ACC112 (cell line): ENCODE results near the gene TBRG4.

ENCODE experiments used
- H2AFZ ChIP-seq: fragments of 200-600 bp; sonication (generic); one replicate; pipeline ENCODE4 v1.6.0; 2017; ENCODE audit warnings: antibody characterized with exemption, low read length; ENCODE audit not compliant: unreplicated experiment
- H3K27ac ChIP-seq: fragments of 200-600 bp; sonication (generic); 2 replicates; pipeline ENCODE4 v1.5.1; 2014; ENCODE audit warnings: low read depth, mild to moderate bottlenecking, antibody characterized with exemption, low read length, moderate library complexity
- H3K27me3 ChIP-seq: fragments of 200-600 bp; sonication (generic); 2 replicates; pipeline ENCODE4 v1.6.1; 2014; ENCODE audit warnings: mild to moderate bottlenecking, antibody characterized with exemption, low read length, moderate library complexity, mixed read lengths; ENCODE audit not compliant: insufficient read depth
- H3K36me3 ChIP-seq: fragments of 200-600 bp; sonication (generic); 2 replicates; pipeline ENCODE4 v1.6.1; 2016; ENCODE audit warnings: mild to moderate bottlenecking, antibody characterized with exemption, low read length, moderate library complexity, mixed read lengths; ENCODE audit not compliant: insufficient read depth
- H3K4me1 ChIP-seq: fragments of 200-600 bp; sonication (generic); one replicate; pipeline ENCODE4 v1.6.1; 2016; ENCODE audit warnings: low read length, mixed read lengths; ENCODE audit not compliant: insufficient read depth, unreplicated experiment, control insufficient read depth
- H3K4me3 ChIP-seq: fragments of 200-600 bp; sonication (generic); 2 replicates; pipeline ENCODE4 v1.5.1; 2014; ENCODE audit warnings: mild to moderate bottlenecking, low read depth, low read length
- H3K79me2 ChIP-seq: fragments of 200-600 bp; sonication (generic); one replicate; pipeline ENCODE4 v1.6.0; 2016; ENCODE audit warnings: low read length; ENCODE audit not compliant: control insufficient read depth, unreplicated experiment, insufficient read depth

Gene TBRG4

DNA sequence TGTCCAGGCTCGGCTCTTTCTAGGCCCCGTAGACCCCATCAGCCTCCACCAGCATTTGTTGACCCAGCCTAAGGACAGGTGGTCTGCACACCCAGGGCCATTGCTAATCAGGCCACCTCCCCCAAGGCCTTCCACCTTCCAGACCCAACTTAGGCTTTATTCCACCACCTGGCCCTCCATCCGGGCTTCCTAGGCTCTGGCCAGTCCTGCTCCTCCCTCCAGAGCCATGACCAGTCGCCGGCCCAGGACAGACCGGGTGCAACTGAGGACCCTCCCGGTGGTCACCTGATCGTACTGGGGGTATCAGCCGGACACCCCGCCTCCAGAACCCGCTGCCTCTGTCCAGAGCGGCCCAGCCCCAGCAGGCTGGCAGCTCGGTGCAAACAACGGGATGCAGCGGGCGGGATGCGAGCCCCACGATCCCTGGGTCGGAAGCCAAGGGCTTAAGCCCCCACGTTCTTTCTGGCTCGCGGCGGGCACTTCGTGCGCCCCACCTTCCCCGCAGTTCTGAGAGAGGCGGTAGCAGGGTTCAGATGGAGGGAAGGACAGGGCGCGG lies 23.3 kb downstream of the TBRG4 start:
- no peak overlapping the region for H2AFZ ChIP-seq
- H3K4me3 ChIP-seq: peak overlapping the region; percentile 75
- H3K27ac ChIP-seq: no peak overlapping the region
- no peaks in the 10 kb centered on the region for H3K4me1 ChIP-seq
- no peaks in the 10 kb centered on the region for H3K79me2 ChIP-seq
- peaks cover 9% of the 10 kb centered on the region; the same call in 1 of the 2 replicates for H3K27me3 ChIP-seq
- no peaks in the 10 kb centered on the region for H3K36me3 ChIP-seq

- no peak overlapping the region for H3K27ac ChIP-seq
- H3K79me2 ChIP-seq: no peaks in the 10 kb centered on the region
- H3K4me3 ChIP-seq: no peak overlapping the region
- no peaks in the 10 kb centered on the region for H3K36me3 ChIP-seq
- H2AFZ ChIP-seq: no peak overlapping the region
- H3K4me1 ChIP-seq: no peaks in the 10 kb centered on the region
- peaks cover 9% of the 10 kb centered on the region; the same call in 1 of the 2 replicates for H3K27me3 ChIP-seq
Measured at GRCh38 chr7:45087301-45088145, 24.0 kb downstream of the TBRG4 start.

- Histone ChIP-seq H3K27me3 (peaks cover 9% of the 10 kb centered on the region; the same call in 1 of the 2 replicates), H3K4me3 (no peak overlapping the region), H3K27ac (no peak overlapping the region), H3K79me2 (no peaks in the 10 kb centered on the region), H3K36me3 (no peaks in the 10 kb centered on the region), H3K4me1 (no peaks in the 10 kb centered on the region), H2AFZ (no peak overlapping the region)
Measured at GRCh38 chr7:45086331-45087065, 25.0 kb downstream of the TBRG4 start.

DNA sequence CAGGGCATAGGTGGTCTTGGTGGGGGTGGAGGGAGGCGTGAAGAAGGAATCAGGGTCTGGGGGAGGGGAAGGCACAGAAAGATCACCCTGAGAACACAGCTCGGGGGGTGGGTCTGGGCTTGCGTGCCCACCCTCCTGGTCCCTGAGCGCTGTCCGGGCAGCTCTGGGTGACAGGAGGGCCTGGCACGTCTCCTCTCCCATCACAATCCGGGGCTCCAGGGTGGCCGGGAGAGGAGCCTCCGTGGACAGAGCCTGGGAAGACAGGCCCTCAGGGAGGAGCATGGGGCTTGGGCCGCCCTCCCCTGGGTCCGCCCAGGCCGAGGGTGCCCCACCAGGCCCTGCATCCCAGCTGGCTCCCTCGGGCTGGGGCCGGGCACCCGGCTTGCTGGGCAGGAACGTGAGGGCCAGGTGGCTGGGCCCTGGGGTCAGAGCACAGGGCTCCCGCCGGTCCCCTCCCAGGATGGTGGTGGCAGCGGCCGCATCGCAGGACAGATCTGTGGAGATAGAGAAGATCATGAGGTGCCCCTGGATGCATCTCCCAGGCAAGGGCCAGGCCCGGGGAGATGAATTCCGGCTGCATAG lies 25.8 kb downstream of the TBRG4 start:
- no peak overlapping the region for H2AFZ ChIP-seq
- H3K4me1 ChIP-seq: no peaks in the 10 kb centered on the region
- no peak overlapping the region for H3K27ac ChIP-seq
- H3K79me2 ChIP-seq: no peaks in the 10 kb centered on the region
- peaks cover 9% of the 10 kb centered on the region; the same call in 1 of the 2 replicates for H3K27me3 ChIP-seq
- H3K4me3 ChIP-seq: no peak overlapping the region
- H3K36me3 ChIP-seq: no peaks in the 10 kb centered on the region

DNA sequence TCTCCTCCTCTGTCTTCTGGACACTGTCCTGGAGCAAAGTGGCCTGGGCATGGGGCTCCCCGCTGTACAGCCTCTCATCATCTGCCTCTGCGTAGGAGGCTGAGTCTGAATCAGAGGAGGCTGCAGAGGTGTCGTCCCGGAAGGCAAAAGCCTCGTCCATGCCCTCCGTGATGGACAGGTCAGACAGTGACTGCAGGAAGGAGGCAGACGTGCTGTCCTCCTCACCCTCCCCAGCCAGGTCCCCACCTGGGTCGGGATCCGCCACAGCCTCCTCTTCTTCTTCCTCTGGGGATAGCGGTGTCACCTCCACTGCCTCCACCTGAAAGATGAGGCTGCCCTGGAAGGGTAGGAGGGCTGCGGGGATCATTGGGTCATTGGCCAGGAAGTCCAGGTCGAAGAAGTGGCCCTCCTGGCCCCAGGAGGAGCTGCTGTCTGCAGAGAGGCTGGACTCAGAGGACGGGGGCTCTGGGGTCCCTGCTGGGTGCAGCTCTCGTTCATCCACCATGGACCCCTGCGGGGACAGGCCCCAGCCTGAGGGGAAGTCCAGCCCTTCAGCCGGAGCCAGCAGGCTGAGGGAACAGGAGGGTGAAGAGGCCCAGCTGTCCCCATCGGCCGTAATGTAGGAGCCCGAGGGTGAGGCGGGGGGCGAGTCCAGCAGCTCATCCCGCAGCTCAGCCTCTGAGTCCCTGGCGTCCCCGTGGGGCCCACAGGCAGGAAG lies 26.4 kb downstream of the TBRG4 start:
- Histone ChIP-seq H3K36me3 (no peaks in the 10 kb centered on the region), H3K4me3 (no peak overlapping the region), H3K79me2 (no peaks in the 10 kb centered on the region), H2AFZ (no peak overlapping the region), H3K4me1 (no peaks in the 10 kb centered on the region), H3K27me3 (peaks cover 9% of the 10 kb centered on the region; the same call in 1 of the 2 replicates), H3K27ac (no peak overlapping the region)

DNA sequence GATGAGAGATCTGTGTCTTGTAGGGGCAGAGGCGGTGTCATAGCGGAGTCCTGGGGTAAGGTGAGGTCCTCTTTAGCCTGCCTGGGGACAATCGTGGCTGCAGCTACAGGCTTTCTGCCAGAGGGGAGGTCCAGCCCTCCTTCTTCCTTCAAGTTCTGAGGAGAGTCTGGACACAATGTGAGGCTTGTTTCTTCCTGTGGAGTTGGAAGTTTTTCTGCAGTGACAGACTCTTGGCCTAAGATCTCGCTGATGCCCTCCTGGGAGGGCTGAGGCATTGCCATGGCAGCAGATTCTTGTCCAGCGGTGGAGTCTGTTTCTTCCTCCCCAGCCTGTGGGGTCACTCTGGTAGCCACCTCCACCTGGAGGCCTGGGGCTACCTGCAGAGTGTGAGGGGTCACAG lies 27.2 kb downstream of the TBRG4 start:
- Histone ChIP-seq H3K4me1 (no peaks in the 10 kb centered on the region), H3K27ac (no peak overlapping the region), H2AFZ (no peak overlapping the region), H3K36me3 (no peaks in the 10 kb centered on the region), H3K4me3 (no peak overlapping the region), H3K79me2 (no peaks in the 10 kb centered on the region), H3K27me3 (peaks cover 3% of the 10 kb centered on the region; the same call in 1 of the 2 replicates)

GRCh38 chr7:45082831-45083331 lies 28.6 kb downstream of the TBRG4 start:
- no peaks in the 10 kb centered on the region for H3K27me3 ChIP-seq
- no peak overlapping the region for H3K27ac ChIP-seq
- no peak overlapping the region for H2AFZ ChIP-seq
- no peaks in the 10 kb centered on the region for H3K36me3 ChIP-seq
- H3K4me1 ChIP-seq: no peaks in the 10 kb centered on the region
- no peaks in the 10 kb centered on the region for H3K79me2 ChIP-seq
- no peak overlapping the region for H3K4me3 ChIP-seq

DNA sequence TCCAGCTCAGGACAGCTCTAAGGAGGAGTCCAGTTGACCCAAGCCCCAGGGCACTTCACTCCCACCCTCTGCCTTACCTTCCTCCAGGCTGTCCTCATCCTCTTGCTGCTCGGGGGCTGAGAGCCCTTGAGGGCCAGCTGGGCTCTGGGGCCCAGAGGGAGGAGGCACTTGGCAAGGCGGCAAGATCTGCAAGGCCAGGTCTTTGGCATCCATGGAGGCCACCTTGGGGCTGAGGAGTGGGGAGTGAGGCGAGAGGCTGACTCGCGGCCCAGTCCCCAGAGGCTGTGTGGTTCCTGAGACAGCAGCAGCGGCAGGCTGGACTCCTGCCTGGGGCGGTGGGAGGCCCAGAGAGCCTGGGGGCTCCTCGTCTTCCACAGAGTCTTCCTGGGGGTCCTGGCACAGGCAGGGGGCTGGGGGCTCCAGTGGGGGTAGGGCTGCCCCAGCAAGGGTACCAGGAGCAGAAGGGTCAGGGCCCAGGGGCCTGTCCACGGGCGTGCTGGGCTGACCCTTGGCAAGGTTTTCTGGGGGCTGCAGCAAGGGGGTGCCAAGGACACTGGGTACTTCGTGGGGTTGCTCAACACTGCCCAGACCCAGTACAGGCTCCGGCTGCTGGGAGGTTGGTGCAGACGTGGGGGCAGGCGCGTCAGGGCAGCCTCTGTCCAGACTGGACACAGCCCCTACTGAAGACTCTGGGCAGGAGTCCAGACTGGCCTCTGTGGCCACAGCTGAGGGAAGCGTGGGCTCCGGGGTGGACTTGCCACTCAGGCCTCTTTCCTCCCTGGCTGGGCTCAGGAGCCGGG lies 29.3 kb downstream of the TBRG4 start:
- Histone ChIP-seq H3K79me2 (no peaks in the 10 kb centered on the region), H2AFZ (no peak overlapping the region), H3K27ac (no peak overlapping the region), H3K36me3 (no peaks in the 10 kb centered on the region), H3K27me3 (no peaks in the 10 kb centered on the region), H3K4me1 (no peaks in the 10 kb centered on the region), H3K4me3 (no peak overlapping the region)

DNA sequence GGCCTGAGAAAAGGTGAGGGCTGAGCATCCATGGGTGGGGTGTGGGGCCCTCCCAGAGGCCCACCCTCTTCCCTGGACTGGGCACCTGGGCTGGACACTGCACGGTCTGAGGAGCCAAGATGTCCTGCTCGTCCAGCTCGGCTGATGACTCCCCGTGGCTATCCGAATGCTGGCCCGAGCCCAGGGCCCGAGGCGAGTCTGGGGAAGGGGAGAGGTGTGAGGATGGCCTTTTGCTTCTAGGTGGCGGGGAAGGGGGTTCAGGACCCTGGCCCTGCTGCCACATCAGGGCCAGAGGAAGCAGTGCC lies 29.9 kb downstream of the TBRG4 start:
- no peak overlapping the region for H3K4me3 ChIP-seq
- H3K36me3 ChIP-seq: no peaks in the 10 kb centered on the region
- H2AFZ ChIP-seq: no peak overlapping the region
- no peak overlapping the region for H3K27ac ChIP-seq
- no peaks in the 10 kb centered on the region for H3K27me3 ChIP-seq
- no peaks in the 10 kb centered on the region for H3K4me1 ChIP-seq
- no peaks in the 10 kb centered on the region for H3K79me2 ChIP-seq
